HepG2 (cell line): ENCODE results near the gene LTB4R. TPM values are rescaled to one million over a fixed set of nuclear protein-coding genes. Genes with fewer than 3 reads are reported as not detected.

Experiments used
- ATAD3A ChIP-seq: sonication (generic); formaldehyde crosslinking; IDR thresholded peaks from 2 replicates; pipeline ENCODE4 v1.4.0; 2020; ENCODE audit warnings: missing genetic modification reagents
- DPF2 ChIP-seq: sonication (generic); formaldehyde crosslinking; IDR thresholded peaks from 2 replicates; pipeline ENCODE4 v1.4.0; 2020; ENCODE audit warnings: mild to moderate bottlenecking, low read depth, missing genetic modification reagents, borderline replicate concordance
- ELK4 ChIP-seq: sonication (generic); formaldehyde crosslinking; IDR thresholded peaks from 2 replicates; pipeline ENCODE4 v1.9.0; 2021; ENCODE audit warnings: missing genetic modification reagents, borderline replicate concordance
- FOXM1 ChIP-seq: sonication (generic); formaldehyde crosslinking; IDR thresholded peaks from 2 replicates; pipeline ENCODE4 v1.5.0; 2020; ENCODE audit warnings: missing genetic modification reagents
- MIER2 ChIP-seq: IDR thresholded peaks from 2 replicates; pipeline ENCODE4 v1.6.1; 2016; ENCODE audit warnings: missing biosample characterization, missing genetic modification reagents
- SMAD3 ChIP-seq: sonication (generic); formaldehyde crosslinking; IDR thresholded peaks from 2 replicates; pipeline ENCODE4 v1.4.0; 2020; ENCODE audit warnings: missing genetic modification reagents
- ZNF329 ChIP-seq: sonication (generic); formaldehyde crosslinking; IDR thresholded peaks from 2 replicates; pipeline ENCODE4 v1.9.0; 2021; ENCODE audit warnings: low read depth, mild to moderate bottlenecking, missing genetic modification reagents
- ZNF563 ChIP-seq: sonication (generic); formaldehyde crosslinking; IDR thresholded peaks from 2 replicates; pipeline ENCODE4 v1.8.0; 2022; ENCODE audit warnings: mild to moderate bottlenecking, moderate library complexity, missing genetic modification reagents
- ZNF597 ChIP-seq: sonication (generic); formaldehyde crosslinking; IDR thresholded peaks from 2 replicates; pipeline ENCODE4 v1.5.0; 2020; ENCODE audit warnings: missing genetic modification reagents
- ZNF770 ChIP-seq: sonication (generic); formaldehyde crosslinking; IDR thresholded peaks from 2 replicates; pipeline ENCODE4 v1.5.0; 2020; ENCODE audit warnings: mild to moderate bottlenecking, missing genetic modification reagents
- ZUFSP ChIP-seq: sonication (generic); formaldehyde crosslinking; IDR thresholded peaks from 2 replicates; pipeline ENCODE4 v1.9.0; 2021; ENCODE audit warnings: missing genetic modification reagents, mild to moderate bottlenecking, borderline replicate concordance
- polyA plus RNA-seq, 8 experiments: library from polyadenylated mRNA; depleted of rRNA in 3 of 8; stranded (reverse) in 7 of 8; unstranded in 1 of 8; fragments of >200 nt; fragmentation: Illumina TruSeq in 4 of 8; extraction: Trizol in 4 of 8; gene quantifications; 2 replicates each; pipeline versions ENCODE4 v1.2.1 to v1.2.3, GENCODE V29; 2011 to 2016; ENCODE audit warnings: low read depth in 4 of 8, missing spikeins in 1 of 8, mixed read lengths in 1 of 8; ENCODE audit not compliant: insufficient read depth in 1 of 8
- total RNA-seq, 5 experiments: library from RNA; depleted of rRNA; stranded (reverse); fragments of >200 nt; fragmentation: Illumina TruSeq; extraction: Trizol; gene quantifications; 2 replicates each; pipeline ENCODE4 v1.2.3, GENCODE V29; 2016; ENCODE audit warnings: low read depth in 1 of 5
- TF ChIP-seq, protein P1 (sequence below), 2 experiments: sonication (generic) in 1 of 2; formaldehyde crosslinking in 1 of 2; IDR thresholded peaks; 2 replicates each; pipeline versions ENCODE4 v1.4.0 to v1.6.1; 2016 to 2020; ENCODE audit warnings: borderline replicate concordance in 1 of 2, low read depth in 1 of 2, mild to moderate bottlenecking in 1 of 2, missing genetic modification reagents in 1 of 2
- TF ChIP-seq, protein P2 (sequence below): sonication (generic); formaldehyde crosslinking; IDR thresholded peaks from 2 replicates; pipeline ENCODE4 v1.9.0; 2021; ENCODE audit warnings: missing genetic modification reagents, borderline replicate concordance

Gene LTB4R
- total and polyA plus RNA-seq, 2 of the 13 experiments (the other 11 are each of a cell fraction or from before 2014, with no cell fraction given), result 3.2 to 8.2 TPM

GRCh38 chr14:24366721-24367513 is 55.6 kb downstream of the LTB4R start (continued):
- TF ChIP-seq, protein P1, sequence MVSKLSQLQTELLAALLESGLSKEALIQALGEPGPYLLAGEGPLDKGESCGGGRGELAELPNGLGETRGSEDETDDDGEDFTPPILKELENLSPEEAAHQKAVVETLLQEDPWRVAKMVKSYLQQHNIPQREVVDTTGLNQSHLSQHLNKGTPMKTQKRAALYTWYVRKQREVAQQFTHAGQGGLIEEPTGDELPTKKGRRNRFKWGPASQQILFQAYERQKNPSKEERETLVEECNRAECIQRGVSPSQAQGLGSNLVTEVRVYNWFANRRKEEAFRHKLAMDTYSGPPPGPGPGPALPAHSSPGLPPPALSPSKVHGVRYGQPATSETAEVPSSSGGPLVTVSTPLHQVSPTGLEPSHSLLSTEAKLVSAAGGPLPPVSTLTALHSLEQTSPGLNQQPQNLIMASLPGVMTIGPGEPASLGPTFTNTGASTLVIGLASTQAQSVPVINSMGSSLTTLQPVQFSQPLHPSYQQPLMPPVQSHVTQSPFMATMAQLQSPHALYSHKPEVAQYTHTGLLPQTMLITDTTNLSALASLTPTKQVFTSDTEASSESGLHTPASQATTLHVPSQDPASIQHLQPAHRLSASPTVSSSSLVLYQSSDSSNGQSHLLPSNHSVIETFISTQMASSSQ (IDR thresholded peaks at IDR 0.05; ENCODE audit: low read depth), result no peak
- TF ChIP-seq, protein P1 (CRISPR knock-in tag; IDR thresholded peaks at IDR 0.05; ENCODE audit: borderline replicate concordance), result peak; percentile 37; the same call in 1 of the 2 replicates
- TF ChIP-seq SMAD3 (CRISPR knock-in tag) (peak; percentile 72; the same call in 1 of the 2 replicates), ZNF563 (CRISPR knock-in tag) (no peak; the same call in none of the 2 replicates), DPF2 (CRISPR knock-in tag) (no peak; the same call in 1 of the 2 replicates), ELK4 (CRISPR knock-in tag) (no peak), MIER2 (CRISPR knock-in tag) (no peak), ZNF770 (peak; percentile 74), ZUFSP (CRISPR knock-in tag) (no peak), ZNF329 (no peak), ATAD3A (no peak), ZNF597 (no peak), FOXM1 (CRISPR knock-in tag) (no peak)
- TF ChIP-seq, protein P2, sequence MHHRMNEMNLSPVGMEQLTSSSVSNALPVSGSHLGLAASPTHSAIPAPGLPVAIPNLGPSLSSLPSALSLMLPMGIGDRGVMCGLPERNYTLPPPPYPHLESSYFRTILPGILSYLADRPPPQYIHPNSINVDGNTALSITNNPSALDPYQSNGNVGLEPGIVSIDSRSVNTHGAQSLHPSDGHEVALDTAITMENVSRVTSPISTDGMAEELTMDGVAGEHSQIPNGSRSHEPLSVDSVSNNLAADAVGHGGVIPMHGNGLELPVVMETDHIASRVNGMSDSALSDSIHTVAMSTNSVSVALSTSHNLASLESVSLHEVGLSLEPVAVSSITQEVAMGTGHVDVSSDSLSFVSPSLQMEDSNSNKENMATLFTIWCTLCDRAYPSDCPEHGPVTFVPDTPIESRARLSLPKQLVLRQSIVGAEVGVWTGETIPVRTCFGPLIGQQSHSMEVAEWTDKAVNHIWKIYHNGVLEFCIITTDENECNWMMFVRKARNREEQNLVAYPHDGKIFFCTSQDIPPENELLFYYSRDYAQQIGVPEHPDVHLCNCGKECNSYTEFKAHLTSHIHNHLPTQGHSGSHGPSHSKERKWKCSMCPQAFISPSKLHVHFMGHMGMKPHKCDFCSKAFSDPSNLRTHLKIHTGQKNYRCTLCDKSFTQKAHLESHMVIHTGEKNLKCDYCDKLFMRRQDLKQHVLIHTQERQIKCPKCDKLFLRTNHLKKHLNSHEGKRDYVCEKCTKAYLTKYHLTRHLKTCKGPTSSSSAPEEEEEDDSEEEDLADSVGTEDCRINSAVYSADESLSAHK (CRISPR knock-in tag), result no peak; the same call in 1 of the 2 replicates
